HG03135 (cell line): Measurements from ENCODE around the gene CLRN1.
"Not testable (repeated sequence)": the region's sequence is repeated elsewhere in the genome, so short reads cannot be mapped to it uniquely, and the experiment has no call there.

Source experiments
- ATAC-seq: cut with Tn5 transposase; IDR thresholded peaks from one replicate; pipeline ENCODE4 v1.9.1; 2021; ENCODE audit warnings: mild to moderate bottlenecking, moderate library complexity; ENCODE audit not compliant: unreplicated experiment

Gene CLRN1, protein sequence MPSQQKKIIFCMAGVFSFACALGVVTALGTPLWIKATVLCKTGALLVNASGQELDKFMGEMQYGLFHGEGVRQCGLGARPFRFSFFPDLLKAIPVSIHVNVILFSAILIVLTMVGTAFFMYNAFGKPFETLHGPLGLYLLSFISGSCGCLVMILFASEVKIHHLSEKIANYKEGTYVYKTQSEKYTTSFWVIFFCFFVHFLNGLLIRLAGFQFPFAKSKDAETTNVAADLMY

DNA sequence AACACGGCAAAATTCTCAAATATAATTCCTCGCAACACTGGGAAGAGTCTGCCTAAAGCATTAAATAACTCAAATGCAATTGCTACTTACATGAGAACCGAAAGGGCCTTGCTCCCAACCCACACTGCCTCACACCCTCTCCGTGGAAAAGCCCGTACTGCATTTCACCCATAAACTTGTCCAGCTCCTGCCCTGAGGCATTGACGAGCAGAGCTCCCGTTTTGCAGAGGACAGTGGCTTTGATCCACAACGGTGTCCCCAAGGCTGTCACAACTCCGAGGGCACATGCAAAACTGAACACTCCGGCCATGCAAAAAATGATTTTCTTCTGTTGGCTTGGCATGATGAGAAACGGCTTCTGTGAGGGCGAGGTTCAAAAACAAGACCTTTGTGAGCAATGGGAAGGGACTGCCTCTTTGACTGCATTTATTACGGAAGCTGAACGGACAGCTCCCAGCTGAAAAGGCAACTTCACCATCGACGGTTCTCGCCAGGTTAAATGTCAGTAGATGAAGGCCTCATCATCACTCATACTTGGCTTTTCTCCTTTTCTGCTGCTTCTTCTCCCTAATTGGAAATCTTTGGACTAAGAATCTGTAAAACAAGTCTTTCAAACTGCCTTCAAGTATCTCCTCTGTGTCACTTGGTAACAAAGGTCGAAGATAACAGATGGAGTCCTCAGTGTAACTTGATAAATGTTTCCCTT, at the start of gene CLRN1:
CLRN1 (minus strand) TSS at position 362 of the 706 bp plus-strand sequence; CDS start at position 343, 19 bp downstream.
- no peak for ATAC-seq

DNA sequence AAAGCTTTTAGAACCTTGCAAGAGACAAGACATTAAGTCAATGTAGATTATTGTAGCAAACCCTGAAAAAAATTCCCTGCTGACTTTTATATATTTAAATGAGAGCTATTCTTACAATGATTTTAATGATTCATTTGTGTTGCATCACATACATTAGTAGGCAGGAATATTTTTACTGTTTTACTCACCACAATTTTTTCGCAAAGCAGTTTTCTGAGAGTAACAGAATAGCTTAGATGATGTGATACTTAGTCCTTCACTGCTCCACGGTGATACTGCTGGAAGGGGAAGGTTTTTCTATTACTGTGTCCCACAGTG, 43.9 kb upstream of the CLRN1 start:
- ATAC-seq: no peak

DNA sequence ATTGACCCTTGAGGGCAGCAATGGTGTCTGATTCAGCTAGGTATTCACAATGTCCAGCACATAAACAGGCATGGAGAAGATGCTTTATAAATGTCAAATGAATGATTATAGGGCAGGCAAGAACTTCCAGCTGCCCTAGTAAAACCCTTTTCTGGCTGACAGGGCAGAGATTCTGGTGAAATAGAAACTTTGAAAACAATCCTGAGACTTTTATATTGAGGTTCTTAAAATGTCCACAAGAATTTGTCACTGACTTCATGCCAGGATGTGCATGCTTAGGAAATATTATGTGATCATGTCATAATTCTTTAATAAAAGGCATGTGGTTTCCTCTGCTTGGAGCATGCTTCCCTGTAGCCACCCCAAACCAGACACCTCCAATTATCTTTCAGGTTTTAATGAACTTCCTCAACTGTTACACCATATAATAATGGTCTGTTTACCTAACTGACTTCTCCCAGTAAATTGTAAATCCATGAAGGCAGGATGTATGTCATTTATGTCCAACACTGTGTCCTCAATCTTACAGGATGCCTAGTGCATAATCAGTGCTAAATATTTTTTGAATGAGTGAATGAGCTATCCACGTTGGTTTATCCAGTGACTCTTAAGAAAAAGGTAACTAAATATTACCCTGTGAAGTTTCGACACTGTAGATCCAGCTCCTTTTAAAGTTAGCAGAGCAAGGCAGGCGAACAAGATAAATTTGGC, 43.4 kb upstream of the CLRN1 start:
- ATAC-seq: no peak

DNA sequence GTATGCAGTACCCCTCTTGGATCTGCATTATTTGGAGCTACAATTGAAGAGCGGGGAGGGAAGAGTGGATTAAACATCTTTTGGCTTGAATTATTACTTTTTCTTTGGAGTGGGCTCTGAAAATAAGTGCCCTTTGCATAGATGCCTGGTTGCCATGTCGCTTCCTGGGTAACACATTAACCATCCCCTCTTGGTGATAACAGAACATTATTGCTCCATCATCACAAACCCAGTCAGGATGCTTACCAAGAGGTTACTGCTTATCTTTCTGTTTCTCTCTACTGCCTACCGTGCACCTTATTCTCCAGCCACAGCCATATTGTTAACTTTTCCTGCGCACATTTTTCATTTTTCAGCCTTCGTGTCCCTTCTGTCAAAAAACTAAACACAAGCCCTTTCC, 42.7 kb upstream of the CLRN1 start:
- no peak for ATAC-seq

DNA sequence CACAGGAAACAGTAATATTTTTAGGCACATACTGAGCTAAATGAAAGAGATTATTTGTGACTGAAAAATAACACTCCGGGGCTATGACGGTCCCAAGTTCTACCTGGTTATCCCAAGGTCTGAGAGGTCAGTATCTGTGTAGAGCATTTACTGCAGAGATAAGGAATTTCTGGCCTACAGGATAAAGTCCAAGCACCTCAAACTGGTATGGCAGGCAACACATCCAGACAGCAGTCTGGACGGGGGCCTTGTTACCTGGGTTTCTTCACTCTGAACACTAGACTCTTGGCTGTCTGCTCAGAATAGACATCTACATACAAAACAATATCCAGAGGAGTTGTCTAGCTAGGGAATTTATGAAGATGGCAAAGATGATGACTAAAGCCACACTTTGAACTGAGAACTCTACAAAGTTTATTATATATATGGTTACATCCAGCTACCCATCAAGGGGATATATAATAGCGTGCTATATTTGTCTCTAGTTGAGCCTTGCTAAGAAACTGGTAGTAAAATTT, 42.0 kb upstream of the CLRN1 start:
- ATAC-seq: no peak

DNA sequence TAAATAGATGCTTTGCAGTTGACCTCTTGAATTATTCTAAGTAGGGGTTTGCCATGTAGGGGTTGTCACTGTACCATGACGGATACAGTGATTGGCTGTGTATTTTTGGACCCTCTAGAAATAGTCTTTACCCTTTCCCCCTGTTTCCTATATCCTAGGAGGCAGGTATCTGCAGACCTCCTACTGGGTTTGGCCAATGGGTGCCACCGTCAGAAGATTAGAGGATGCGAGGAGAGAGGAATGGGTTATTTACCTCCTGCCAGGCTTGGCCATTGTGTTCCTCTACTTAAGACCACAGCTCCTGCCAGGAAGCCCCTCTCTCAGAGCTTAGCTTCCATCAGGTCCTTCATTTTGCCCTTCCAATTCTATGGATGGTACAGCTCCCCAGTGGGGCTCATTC, 40.2 kb upstream of the CLRN1 start:
- no peak for ATAC-seq

DNA sequence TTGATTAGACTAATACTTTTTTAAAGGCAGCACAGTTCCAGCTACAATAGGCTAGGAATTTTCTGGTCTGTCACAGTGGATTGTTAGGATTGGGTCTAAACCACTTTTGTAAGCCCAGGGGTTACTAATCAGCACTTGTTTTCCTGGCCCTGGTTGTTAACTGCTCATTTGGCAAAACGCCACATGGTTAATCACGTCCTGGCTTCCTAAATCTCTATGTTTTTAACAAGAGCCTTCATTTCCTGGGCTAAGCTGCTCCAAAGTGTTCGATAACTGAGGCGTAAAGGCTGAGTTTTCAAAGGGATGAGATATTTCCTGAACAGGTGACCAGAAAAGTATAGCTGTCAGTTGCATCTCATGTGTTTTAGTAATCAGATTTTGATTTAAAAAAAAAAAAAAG, 38.9 kb upstream of the CLRN1 start:
- no peak for ATAC-seq

DNA sequence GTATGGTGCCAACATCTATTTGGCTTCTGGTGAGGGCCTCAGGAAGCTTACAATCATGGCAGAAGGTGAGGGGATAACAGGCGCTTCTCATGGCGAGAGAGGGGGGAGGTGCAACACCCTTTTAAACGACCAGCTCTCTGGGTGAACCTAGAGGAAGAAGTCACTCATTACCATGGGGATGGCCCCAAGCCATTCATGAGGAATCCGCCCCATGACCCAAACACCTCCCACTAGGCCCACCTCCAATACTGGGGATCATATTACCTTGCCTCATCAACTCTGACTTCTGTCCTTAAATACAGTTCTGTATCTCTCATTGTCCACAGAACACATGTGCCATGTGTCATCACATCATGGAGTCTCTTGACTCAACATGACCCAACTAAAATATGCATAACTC, 37.5 kb upstream of the CLRN1 start:
- no peak for ATAC-seq

DNA sequence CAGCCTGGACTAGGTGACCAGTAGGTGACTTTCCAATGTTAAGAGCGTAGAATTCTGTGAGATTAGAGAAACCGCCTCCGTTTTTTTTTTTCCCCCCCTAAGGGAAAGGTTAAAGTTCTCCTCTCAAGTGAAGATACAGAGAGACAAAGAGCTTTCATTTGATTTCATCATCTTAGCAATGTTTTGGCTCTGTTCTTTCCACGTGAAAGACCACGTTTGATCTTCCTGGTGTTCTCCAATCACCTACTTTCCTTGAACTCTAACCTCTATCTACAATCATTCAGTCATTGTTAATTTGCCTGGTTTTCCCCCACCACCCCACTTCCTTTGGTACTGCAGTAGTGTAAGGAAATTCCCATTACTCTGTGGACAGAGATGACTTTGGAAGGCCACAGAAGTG, 36.9 kb upstream of the CLRN1 start:
- no peak for ATAC-seq

DNA sequence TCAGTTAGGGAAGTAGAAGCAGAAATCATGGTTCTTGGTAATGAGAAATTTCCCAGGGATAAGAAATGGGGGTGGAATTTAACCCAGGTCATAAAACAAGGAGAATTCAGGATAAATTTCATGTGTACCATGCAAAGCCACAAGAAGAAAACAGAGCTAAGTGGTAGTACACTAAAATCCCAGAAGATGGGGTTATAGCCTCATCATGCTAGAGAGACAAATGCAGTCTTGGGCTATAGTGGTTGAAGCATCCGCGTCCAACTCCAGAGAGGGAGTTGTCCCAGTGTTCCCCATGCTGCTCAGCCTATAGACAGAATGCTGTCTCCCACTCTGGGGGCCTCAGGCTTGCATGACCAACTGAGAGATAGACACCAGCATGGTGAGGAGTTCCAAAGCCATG, 36.2 kb upstream of the CLRN1 start:
- no peak for ATAC-seq

DNA sequence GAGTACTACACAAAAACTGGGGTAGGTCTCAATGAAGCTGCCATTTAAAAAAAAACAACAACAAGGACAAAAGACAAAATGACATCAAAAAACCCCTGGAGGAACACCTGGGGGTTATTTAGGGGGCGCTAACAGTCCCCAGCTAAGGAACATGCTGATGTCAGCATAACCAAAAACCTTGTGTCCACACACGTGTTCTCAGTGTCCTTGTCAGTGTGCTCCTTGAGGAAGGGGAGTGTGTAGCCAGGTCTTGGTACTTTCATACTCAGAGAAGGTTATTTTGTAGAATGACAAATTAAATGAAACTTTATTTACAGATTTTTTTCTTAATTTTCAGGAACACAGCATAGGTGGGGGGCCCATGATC, 31.2 kb upstream of the CLRN1 start:
- ATAC-seq: no peak

DNA sequence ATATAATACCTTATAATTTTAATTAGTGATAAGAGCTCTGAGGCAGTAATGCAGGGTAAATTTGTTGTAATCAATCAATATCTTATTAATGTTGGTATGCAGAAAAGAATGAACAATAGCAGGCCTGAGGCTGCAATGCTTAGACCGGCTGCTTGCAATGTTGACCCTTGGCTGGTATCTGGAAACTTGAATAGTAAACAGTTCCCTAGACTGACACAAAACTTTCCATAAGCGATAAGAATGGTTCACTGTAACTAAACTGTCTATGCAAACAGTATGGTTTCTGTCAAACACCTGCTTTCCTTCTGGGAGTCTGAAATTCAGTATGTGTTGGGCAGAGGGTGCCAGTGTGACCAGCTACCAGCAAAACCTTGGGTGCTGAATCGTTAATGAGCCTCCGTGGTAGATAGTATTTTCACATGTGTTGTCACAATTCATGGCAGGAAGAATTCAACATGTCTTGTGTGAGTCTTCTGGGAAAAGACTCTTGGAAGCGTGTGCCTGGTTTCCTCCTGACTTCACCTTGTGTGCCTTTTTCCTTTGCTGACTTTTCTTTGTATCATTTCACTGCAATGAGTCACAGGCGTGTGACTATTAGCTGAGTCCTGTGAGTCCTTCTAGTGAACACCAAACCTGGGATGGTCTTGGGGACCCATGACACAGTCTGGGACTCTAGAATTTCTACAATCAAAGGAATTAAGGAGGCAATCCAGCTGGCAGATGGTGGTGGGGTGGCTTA, 30.7 kb upstream of the CLRN1 start:
- no peak for ATAC-seq

DNA sequence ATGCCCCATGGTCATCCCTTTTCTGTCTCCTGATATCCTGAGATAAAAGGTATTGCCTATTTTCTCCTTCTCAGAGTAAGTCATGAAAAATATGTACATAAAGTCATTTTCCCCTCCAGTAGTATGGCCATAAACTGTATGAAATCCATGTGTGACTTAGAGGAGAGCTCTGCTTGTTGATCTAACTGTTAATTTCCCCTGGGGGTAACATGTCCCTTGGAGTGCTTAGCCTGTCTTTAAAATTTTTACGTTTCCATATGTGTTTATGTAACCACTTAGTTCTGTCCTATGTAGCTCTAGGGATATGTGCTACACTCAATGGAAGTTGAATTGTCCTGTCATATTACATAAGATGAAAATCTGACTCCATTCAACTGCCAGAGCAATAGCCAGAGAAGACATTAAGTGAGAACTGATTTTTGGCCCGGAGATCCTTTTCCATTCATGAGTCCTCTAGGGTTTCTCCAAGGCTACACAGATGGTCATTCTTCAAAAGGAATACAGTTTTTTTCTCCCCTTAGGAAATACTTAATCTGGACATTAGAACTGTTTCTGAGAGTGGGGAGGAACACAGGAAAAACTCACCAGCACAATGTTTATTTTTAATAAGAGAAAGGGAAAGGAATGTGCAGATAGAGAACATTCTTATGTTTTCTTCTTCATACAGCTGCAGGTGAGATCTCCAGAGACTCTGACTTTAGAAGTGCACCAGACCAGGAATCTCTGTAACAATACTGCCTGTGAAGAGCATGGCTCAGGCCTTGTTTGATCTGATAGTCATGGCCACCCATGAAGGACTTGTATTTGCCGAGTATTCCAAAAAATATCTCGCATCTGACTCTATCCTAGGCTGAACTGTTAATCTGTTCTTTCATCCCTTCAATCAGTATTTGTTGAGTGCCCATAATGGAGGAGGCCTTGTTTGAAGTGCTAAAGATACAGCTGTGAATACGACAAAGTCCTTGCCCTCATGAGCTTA, 29.8 kb upstream of the CLRN1 start:
- no peak for ATAC-seq

DNA sequence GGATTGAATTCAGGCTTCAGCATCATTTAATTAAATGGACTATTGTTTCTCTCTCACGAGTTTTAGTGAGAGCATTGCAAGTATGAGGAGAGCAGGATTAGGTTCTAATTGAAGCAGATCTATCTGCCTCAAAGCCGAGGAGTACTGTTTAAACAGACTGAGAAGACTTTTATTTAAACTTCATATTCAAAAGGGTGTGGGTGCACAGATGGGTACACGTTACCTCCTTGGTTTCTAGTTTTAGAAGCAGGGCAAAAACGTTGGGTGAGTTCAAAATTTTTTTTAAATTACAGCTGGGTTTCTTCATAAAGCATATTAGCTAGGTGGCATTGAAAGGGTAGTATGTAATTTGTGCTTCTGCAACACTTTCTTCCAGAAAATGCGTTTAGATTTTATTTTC, 26.5 kb upstream of the CLRN1 start:
- no peak for ATAC-seq

DNA sequence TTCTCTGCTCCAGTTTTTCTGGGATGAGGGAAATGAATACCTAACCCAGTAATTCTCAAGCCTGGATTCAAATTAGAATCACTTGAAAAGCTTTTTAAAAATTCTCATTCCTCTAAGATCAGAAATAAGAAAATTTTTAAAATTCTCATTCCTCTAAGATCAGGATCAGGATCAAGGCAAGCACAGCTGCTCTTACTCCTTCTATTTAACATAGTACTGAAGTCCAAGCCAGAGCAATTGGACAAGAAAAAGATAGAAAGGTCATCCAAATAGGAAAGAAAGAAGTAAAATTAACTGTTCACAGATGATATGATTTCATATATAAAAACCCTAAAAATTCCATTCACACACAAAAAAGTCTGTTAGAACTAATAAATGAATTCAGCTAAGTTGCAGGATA, 24.2 kb upstream of the CLRN1 start:
- no peak for ATAC-seq

DNA sequence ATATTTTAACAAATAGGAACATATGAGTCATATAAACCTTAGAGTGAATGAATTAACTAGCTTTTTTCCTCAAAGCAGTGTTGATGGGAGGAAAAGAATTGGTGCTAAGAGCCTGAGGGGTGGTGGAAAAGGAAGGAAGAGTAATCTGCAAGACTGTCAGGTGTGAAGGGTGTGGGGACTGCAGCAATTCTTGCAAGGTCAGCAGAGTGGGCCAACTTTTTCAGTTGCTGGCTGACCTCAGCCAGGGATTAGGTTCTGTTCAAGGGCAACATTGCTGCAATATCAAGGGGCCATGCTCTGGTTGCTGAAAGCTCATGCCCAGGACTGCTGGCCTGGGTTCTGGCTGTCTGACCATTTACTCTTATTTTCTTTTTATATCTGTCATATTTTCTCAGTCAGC, 23.0 kb upstream of the CLRN1 start:
- no peak for ATAC-seq

DNA sequence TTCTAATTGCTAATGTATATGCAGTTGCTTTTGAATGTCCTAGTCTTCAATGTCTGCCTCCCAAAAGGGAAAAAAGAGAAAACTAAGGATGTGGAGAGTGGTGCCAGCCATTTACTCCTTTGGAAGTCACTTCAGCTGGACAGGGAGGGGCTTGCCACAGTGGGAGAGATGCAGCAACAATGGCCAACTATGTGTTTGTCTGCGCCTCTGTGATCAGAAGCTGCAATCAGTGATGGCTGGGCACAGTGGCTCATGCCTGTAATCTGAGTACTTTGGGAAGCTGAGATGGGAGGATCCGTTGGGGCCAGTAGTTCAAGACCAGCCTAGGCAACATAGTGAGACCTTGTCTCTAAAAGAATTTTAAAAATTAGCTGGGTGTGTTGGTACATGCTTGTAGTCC, 16.7 kb upstream of the CLRN1 start:
- ATAC-seq: no peak

DNA sequence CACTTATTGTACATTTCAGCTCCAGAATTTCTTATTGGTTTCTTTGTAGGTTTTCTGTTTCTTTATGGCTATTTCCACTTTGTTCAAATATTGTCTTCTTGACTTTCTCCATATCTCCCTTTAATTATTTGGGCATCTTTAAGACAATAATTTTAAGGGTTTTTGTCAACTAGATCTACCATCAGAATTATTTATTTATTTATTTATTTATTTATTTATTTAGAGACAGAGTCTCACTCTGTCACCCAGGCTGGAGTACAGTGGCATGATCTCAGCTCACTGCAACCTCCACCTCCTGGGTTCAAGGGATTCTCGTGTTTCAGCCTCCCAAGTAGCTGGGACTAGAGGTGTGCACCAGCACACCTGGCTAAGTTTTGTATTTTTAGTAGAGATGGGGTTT, 15.9 kb upstream of the CLRN1 start:
- not testable (repeated sequence) for ATAC-seq

DNA sequence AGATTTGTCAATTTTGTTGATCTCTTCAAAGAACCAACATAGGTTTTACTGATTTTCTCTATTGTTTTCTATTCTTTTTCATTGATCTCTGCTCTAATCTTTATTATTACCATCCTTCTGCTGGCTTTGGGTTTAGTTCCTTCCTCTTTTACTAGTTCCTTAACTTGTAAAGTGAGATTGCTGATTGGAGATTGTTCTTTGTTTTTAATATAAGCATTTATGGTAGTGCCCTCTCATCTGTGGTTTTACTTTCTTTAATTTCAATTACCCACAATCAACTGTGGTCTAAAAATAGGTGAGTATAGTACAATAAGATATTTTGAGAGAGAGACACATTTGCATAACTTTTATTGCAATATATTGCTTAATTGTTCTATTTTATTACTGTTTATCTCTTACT, 13.2 kb upstream of the CLRN1 start:
- ATAC-seq: no peak

DNA sequence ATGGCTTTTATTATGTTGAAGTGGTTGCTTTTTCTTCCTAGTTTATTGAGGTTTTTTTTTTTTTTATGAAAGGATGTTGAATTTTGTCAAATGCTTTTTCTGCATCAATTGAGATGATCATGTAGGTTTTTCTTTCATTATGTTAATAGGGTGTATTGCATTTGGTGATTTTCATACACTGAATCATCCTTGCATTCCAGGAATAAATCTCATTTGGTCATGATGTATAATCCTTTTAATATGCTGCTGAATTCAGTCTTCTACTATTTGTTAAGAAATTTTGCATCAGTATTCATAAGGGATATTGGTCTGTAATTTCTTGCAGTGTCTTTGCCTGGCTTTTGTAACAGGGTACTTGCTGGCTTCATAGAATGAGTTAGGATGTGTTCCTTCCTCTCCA, 11.5 kb upstream of the CLRN1 start:
- no peak for ATAC-seq
